Omental fat pad (tissue), 4 donors: Measurements from ENCODE around the gene LMBRD2. TPM values are rescaled to one million over a fixed set of nuclear protein-coding genes. Genes with fewer than 3 reads are reported as not detected.

Source experiments
- ATAC-seq: fragments of 150-250 bp; one replicate; pipeline ENCODE4 v1.9.1; 2016; ENCODE audit warnings: mild to moderate bottlenecking, moderate library complexity; ENCODE audit not compliant: low FRiP score
- DNase-seq: peaks from one replicate; pipeline ENCODE4 v3.0.0-alpha.2; 2019; ENCODE audit warnings: low spot score
- CTCF ChIP-seq, 3 donors: fragments of 450-650 bp; IDR thresholded peaks; one replicate each; pipeline ENCODE4 v1.5.1; 2016 to 2017; ENCODE audit warnings: antibody characterized with exemption in 3 of 3, mild to moderate bottlenecking in 3 of 3, moderate library complexity in 2 of 3
- total RNA-seq, 4 donors: library from RNA; depleted of rRNA; stranded (reverse); fragments of >200 nt; gene quantifications; one replicate each; pipeline ENCODE4 v1.1.0, GENCODE V29; 2016

The LMBRD2 gene
- total RNA-seq, 4 donors from 2014 or later = 6.2 to 12.0 (median 8.6) TPM

- no peak for TF ChIP-seq CTCF (IDR thresholded peaks at IDR 0.05)
- ATAC-seq = no peak
- DNase-seq = no peak
Measured at GRCh38 chr5:36108758-36109460, 42.8 kb downstream of the LMBRD2 start.

GRCh38 chr5:36105819-36106218, 45.9 kb downstream of the LMBRD2 start:
- ATAC-seq = no peak
- no peak for TF ChIP-seq CTCF (IDR thresholded peaks at IDR 0.05)
- no peak for DNase-seq

- TF ChIP-seq CTCF (IDR thresholded peaks at IDR 0.05) = no peak
- ATAC-seq (no peak), DNase-seq (no peak)
Measured at GRCh38 chr5:36099748-36100147, 51.9 kb downstream of the LMBRD2 start.

GRCh38 chr5:36096486-36096885, 55.2 kb downstream of the LMBRD2 start:
- ATAC-seq = no peak

GRCh38 chr5:36089989-36090388, 61.7 kb downstream of the LMBRD2 start:
- no peak for DNase-seq
- TF ChIP-seq CTCF (IDR thresholded peaks at IDR 0.05) = no peak
- ATAC-seq = no peak

More at GRCh38 chr5:36096486-36096885, 55.2 kb downstream of the LMBRD2 start:
- TF ChIP-seq CTCF (IDR thresholded peaks at IDR 0.05) = no peak
- DNase-seq = no peak

GRCh38 chr5:36079200-36079781, 72.4 kb downstream of the LMBRD2 start:
- DNase-seq (no peak), ATAC-seq (peak; percentile 57)
- TF ChIP-seq CTCF (IDR thresholded peaks at IDR 0.05) = no peak

GRCh38 chr5:36078430-36078829, 73.3 kb downstream of the LMBRD2 start:
- no peak for TF ChIP-seq CTCF (IDR thresholded peaks at IDR 0.05)
- DNase-seq = no peak
- ATAC-seq = no peak
